HepG2 (cell line): ENCODE results near the gene DAG1. TPM values are rescaled to one million over a fixed set of nuclear protein-coding genes. Genes with fewer than 3 reads are reported as not detected.

Experiments
- HNRNPLL ChIP-seq: fragments of 200-400 bp; formaldehyde crosslinking; IDR thresholded peaks from 2 replicates; pipeline ENCODE4 v1.6.1; 2017; ENCODE audit warnings: mild to moderate bottlenecking, low read depth, low read length; ENCODE audit not compliant: poor library complexity, severe bottlenecking
- MIER3 ChIP-seq: IDR thresholded peaks from 2 replicates; pipeline ENCODE4 v1.6.1; 2016; ENCODE audit warnings: missing compliant biosample characterization, borderline replicate concordance
- MXD4 ChIP-seq: IDR thresholded peaks from 2 replicates; pipeline ENCODE4 v1.6.1; 2016; ENCODE audit warnings: mild to moderate bottlenecking, missing biosample characterization, missing genetic modification reagents
- SKI ChIP-seq: fragments of 450-650 bp; IDR thresholded peaks from one replicate; pipeline ENCODE4 v1.6.1; 2018; ENCODE audit warnings: mild to moderate bottlenecking; ENCODE audit not compliant: partially characterized antibody
- SUZ12 ChIP-seq: fragments of 150-350 bp; IDR thresholded peaks from 2 replicates; pipeline ENCODE4 v1.6.1; 2014; ENCODE audit warnings: low read depth, low read length
- THAP11 ChIP-seq: IDR thresholded peaks from 2 replicates; pipeline ENCODE4 v1.6.1; 2016; ENCODE audit warnings: missing biosample characterization, missing genetic modification reagents
- YEATS4 ChIP-seq: sonication (generic); formaldehyde crosslinking; IDR thresholded peaks from 2 replicates; pipeline ENCODE4 v1.4.0; 2020; ENCODE audit warnings: missing genetic modification reagents, borderline replicate concordance
- ZBTB26 ChIP-seq: IDR thresholded peaks from 2 replicates; pipeline ENCODE4 v1.6.1; 2016; ENCODE audit warnings: missing compliant biosample characterization, missing genetic modification reagents, borderline replicate concordance
- ZBTB38 ChIP-seq: sonication (generic); formaldehyde crosslinking; IDR thresholded peaks from 2 replicates; pipeline ENCODE4 v1.5.1; 2020; ENCODE audit warnings: mild to moderate bottlenecking, missing genetic modification reagents
- ZC3H4 ChIP-seq: sonication (generic); formaldehyde crosslinking; IDR thresholded peaks from 2 replicates; pipeline ENCODE4 v1.4.0; 2020; ENCODE audit warnings: missing genetic modification reagents, borderline replicate concordance
- ZNF776 ChIP-seq: sonication (generic); formaldehyde crosslinking; IDR thresholded peaks from 2 replicates; pipeline ENCODE4 v1.4.0; 2020; ENCODE audit warnings: mild to moderate bottlenecking, missing genetic modification reagents
- polyA plus RNA-seq, 8 experiments: library from polyadenylated mRNA; depleted of rRNA in 3 of 8; stranded (reverse) in 7 of 8; unstranded in 1 of 8; fragments of >200 nt; fragmentation: Illumina TruSeq in 4 of 8; extraction: Trizol in 4 of 8; gene quantifications; 2 replicates each; pipeline versions ENCODE4 v1.2.1 to v1.2.3, GENCODE V29; 2011 to 2016; ENCODE audit warnings: low read depth in 4 of 8, missing spikeins in 1 of 8, mixed read lengths in 1 of 8; ENCODE audit not compliant: insufficient read depth in 1 of 8
- total RNA-seq, 5 experiments: library from RNA; depleted of rRNA; stranded (reverse); fragments of >200 nt; fragmentation: Illumina TruSeq; extraction: Trizol; gene quantifications; 2 replicates each; pipeline ENCODE4 v1.2.3, GENCODE V29; 2016; ENCODE audit warnings: low read depth in 1 of 5
- TF ChIP-seq, protein P1 (sequence below): sonication (generic); formaldehyde crosslinking; IDR thresholded peaks from 2 replicates; pipeline ENCODE4 v1.5.1; 2020; ENCODE audit warnings: mild to moderate bottlenecking, missing genetic modification reagents, borderline replicate concordance
- TF ChIP-seq, protein P2 (sequence below): sonication (generic); formaldehyde crosslinking; IDR thresholded peaks from 2 replicates; pipeline ENCODE4 v1.8.0; 2022; ENCODE audit warnings: mild to moderate bottlenecking, missing genetic modification reagents, moderate library complexity
- TF ChIP-seq, protein P3 (sequence below): sonication (generic); formaldehyde crosslinking; IDR thresholded peaks from 2 replicates; pipeline ENCODE4 v1.4.0; 2020; ENCODE audit warnings: missing genetic modification reagents
- TF ChIP-seq, protein P4 (sequence below): sonication (generic); formaldehyde crosslinking; IDR thresholded peaks from 2 replicates; pipeline ENCODE4 v1.5.0; 2020; ENCODE audit warnings: mild to moderate bottlenecking, missing genetic modification reagents, borderline replicate concordance
- TF ChIP-seq, protein P5 (sequence below): sonication (generic); formaldehyde crosslinking; IDR thresholded peaks from 2 replicates; pipeline ENCODE4 v1.4.0; 2020; ENCODE audit warnings: missing genetic modification reagents

DAG1 gene
- total and polyA plus RNA-seq, 2 of the 13 experiments (the other 11 are each of a cell fraction or from before 2014, with no cell fraction given) = 47.3 to 50.4 TPM

DNA sequence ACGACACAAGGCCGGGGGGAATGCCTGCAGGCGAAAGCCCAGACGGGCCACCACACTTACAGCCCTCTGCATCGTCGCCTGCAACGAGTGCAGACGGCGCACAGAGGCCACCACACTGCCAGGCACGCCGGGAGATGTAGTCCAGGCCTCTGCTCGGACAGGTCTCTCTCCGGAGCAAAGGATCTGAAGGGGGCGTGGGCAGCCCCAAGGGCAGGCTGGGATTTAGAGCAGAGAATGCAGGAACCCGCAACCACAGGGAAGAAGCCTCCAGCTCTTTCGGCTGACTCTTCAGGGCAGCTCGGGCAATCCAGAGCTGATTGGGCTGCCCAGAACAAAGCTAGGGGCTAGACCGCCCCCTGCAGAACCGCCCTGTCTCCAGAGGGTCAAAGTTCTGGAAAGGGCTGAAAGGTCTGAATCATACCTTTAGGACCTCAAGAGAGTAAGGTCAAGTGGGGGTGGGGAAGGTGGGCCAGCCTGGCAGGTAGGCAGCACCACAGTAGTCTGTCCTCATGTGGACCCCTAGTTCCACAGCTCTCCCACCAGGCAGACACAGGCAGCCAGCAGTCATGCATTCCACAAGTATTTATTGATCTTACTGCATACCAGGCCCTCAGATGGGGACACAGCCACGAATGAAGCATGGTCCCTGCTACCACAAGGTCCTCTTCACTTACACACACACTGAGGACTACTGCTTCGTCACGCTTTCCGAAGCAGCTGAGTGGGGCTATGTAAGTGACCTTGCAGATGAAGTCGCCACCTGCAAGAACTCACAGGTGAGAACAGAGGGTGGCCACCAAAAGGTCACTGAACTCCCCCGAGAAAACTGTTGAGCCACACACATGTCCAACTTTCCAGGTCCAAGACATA lies 47.5 kb upstream of the DAG1 start, which contains the start of gene AMT (continued):
- TF ChIP-seq ZBTB26 (peak; percentile 23; the same call in 1 of the 2 replicates), YEATS4 (CRISPR knock-in tag) (peak; percentile 76; the same call in 1 of the 2 replicates), ZNF776 (no peak), MXD4 (no peak), HNRNPLL (peak; percentile 50), SUZ12 (peak; percentile 45), MIER3 (0 out of 2 replicates have a peak, but pooled peaks have one; percentile 9), THAP11 (CRISPR knock-in tag) (peak; percentile 97), ZBTB38 (CRISPR knock-in tag) (peak; percentile 26; the same call in 1 of the 2 replicates), SKI (peak; percentile 77), ZC3H4 (no peak)
- TF ChIP-seq, protein P1, sequence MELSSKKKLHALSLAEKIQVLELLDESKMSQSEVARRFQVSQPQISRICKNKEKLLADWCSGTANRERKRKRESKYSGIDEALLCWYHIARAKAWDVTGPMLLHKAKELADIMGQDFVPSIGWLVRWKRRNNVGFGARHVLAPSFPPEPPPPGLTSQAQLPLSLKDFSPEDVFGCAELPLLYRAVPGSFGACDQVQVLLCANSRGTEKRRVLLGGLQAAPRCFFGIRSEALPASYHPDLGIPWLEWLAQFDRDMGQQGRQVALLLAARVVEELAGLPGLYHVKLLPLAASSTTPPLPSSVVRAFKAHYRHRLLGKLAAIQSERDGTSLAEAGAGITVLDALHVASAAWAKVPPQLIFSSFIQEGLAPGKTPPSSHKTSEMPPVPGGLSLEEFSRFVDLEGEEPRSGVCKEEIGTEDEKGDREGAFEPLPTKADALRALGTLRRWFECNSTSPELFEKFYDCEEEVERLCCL (CRISPR knock-in tag) = no peak
- TF ChIP-seq, protein P2, sequence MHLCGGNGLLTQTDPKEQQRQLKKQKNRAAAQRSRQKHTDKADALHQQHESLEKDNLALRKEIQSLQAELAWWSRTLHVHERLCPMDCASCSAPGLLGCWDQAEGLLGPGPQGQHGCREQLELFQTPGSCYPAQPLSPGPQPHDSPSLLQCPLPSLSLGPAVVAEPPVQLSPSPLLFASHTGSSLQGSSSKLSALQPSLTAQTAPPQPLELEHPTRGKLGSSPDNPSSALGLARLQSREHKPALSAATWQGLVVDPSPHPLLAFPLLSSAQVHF = no peak
- TF ChIP-seq, protein P3, sequence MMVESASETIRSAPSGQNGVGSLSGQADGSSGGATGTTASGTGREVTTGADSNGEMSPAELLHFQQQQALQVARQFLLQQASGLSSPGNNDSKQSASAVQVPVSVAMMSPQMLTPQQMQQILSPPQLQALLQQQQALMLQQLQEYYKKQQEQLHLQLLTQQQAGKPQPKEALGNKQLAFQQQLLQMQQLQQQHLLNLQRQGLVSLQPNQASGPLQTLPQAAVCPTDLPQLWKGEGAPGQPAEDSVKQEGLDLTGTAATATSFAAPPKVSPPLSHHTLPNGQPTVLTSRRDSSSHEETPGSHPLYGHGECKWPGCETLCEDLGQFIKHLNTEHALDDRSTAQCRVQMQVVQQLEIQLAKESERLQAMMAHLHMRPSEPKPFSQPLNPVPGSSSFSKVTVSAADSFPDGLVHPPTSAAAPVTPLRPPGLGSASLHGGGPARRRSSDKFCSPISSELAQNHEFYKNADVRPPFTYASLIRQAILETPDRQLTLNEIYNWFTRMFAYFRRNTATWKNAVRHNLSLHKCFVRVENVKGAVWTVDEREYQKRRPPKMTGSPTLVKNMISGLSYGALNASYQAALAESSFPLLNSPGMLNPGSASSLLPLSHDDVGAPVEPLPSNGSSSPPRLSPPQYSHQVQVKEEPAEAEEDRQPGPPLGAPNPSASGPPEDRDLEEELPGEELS (CRISPR knock-in tag) = 0 out of 2 replicates have a peak, but pooled peaks have one; percentile 20
- TF ChIP-seq, protein P4, sequence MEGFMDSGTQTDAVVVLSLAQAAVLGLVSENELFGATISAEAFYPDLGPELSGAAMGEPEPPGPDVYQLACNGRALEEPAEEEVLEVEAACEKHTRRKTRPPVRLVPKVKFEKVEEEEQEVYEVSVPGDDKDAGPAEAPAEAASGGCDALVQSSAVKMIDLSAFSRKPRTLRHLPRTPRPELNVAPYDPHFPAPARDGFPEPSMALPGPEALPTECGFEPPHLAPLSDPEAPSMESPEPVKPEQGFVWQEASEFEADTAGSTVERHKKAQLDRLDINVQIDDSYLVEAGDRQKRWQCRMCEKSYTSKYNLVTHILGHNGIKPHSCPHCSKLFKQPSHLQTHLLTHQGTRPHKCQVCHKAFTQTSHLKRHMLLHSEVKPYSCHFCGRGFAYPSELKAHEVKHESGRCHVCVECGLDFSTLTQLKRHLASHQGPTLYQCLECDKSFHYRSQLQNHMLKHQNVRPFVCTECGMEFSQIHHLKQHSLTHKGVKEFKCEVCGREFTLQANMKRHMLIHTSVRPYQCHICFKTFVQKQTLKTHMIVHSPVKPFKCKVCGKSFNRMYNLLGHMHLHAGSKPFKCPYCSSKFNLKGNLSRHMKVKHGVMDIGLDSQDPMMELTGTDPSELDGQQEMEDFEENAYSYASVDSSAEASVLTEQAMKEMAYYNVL (CRISPR knock-in tag) = no peak
- TF ChIP-seq, protein P5, sequence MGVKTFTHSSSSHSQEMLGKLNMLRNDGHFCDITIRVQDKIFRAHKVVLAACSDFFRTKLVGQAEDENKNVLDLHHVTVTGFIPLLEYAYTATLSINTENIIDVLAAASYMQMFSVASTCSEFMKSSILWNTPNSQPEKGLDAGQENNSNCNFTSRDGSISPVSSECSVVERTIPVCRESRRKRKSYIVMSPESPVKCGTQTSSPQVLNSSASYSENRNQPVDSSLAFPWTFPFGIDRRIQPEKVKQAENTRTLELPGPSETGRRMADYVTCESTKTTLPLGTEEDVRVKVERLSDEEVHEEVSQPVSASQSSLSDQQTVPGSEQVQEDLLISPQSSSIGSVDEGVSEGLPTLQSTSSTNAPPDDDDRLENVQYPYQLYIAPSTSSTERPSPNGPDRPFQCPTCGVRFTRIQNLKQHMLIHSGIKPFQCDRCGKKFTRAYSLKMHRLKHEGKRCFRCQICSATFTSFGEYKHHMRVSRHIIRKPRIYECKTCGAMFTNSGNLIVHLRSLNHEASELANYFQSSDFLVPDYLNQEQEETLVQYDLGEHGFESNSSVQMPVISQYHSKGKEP = no peak
